Mesothelial cell of epicardium (in vitro differentiated cells): ENCODE data around the gene ARHGAP44. TPM values are rescaled to one million over a fixed set of nuclear protein-coding genes. Genes with fewer than 3 reads are reported as not detected.

Experiments
- DNase-seq, 2 experiments: peaks; one replicate each; pipeline ENCODE4 v3.0.0; 2021; ENCODE audit warnings: low spot score in 2 of 2; ENCODE audit not compliant: unreplicated experiment in 2 of 2
- H3K27ac Mint-ChIP-seq: 2 replicates; pipeline ENCODE4 v1.8.0; 2021; ENCODE audit warnings: mixed read lengths
- H3K27me3 Mint-ChIP-seq: 2 replicates; pipeline ENCODE4 v1.8.0; 2021; ENCODE audit warnings: low read depth, mixed read lengths
- H3K36me3 Mint-ChIP-seq: 2 replicates; pipeline ENCODE4 v1.8.0; 2021; ENCODE audit warnings: mixed read lengths
- H3K4me1 Mint-ChIP-seq: 2 replicates; pipeline ENCODE4 v1.8.0; 2021; ENCODE audit warnings: mixed read lengths
- H3K4me3 Mint-ChIP-seq: 2 replicates; pipeline ENCODE4 v1.8.0; 2021; ENCODE audit warnings: mild to moderate bottlenecking, moderate library complexity, mixed read lengths
- H3K9me3 Mint-ChIP-seq: 2 replicates; pipeline ENCODE4 v1.8.0; 2021; ENCODE audit warnings: mixed read lengths
- total RNA-seq: library from RNA; stranded (reverse); gene quantifications from 3 replicates; pipeline ENCODE4 v1.2.1, GENCODE V29; 2021
- TF ChIP-seq, protein P1 (sequence below): fragments of 200-600 bp; sonication (generic); IDR thresholded peaks from one replicate; pipeline ENCODE4 v1.5.0; 2021; ENCODE audit warnings: antibody characterized with exemption; ENCODE audit not compliant: unreplicated experiment

The ARHGAP44 gene
- total RNA-seq, 1 donor from 2014 or later, result 11.7 TPM

GRCh38 chr17:12806630-12807029, 17.3 kb downstream of the ARHGAP44 start:
- DNase-seq, result no peak
- Mint-ChIP-seq H3K9me3 (peaks cover 36% of the 10 kb centered on the region), H3K4me1 (peaks cover 11% of the 10 kb centered on the region), H3K36me3 (peaks cover 20% of the 10 kb centered on the region), H3K27me3 (no peaks in the 10 kb centered on the region), H3K27ac (no peak overlapping the region), H3K4me3 (no peak overlapping the region)
- TF ChIP-seq, protein P1, sequence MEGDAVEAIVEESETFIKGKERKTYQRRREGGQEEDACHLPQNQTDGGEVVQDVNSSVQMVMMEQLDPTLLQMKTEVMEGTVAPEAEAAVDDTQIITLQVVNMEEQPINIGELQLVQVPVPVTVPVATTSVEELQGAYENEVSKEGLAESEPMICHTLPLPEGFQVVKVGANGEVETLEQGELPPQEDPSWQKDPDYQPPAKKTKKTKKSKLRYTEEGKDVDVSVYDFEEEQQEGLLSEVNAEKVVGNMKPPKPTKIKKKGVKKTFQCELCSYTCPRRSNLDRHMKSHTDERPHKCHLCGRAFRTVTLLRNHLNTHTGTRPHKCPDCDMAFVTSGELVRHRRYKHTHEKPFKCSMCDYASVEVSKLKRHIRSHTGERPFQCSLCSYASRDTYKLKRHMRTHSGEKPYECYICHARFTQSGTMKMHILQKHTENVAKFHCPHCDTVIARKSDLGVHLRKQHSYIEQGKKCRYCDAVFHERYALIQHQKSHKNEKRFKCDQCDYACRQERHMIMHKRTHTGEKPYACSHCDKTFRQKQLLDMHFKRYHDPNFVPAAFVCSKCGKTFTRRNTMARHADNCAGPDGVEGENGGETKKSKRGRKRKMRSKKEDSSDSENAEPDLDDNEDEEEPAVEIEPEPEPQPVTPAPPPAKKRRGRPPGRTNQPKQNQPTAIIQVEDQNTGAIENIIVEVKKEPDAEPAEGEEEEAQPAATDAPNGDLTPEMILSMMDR, result no peak

DNA sequence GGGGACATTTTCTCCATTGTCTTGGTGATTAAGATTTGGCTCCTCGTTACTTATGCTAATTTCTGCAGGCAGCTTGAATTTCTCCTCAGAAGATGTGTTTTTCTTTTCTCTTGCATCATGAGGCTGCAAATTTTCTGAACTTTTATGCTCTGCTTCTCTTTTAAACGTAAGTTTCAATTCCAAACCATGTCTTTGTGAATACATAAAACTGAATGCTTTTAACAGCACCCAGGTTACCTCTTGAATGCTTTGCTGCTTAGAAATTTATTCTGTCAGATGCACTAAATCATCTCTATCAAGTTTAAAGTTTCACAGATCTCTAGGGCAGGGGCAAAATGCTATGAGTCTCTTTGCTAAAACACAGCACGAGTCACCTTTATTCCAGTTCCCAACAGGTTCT, 19.4 kb downstream of the ARHGAP44 start:
- H3K27ac Mint-ChIP-seq, result no peak overlapping the region
- no peak overlapping the region for H3K4me3 Mint-ChIP-seq
- H3K9me3 Mint-ChIP-seq, result peaks cover 36% of the 10 kb centered on the region
- TF ChIP-seq, protein P1, result no peak
- DNase-seq, result no peak
- no peaks in the 10 kb centered on the region for H3K27me3 Mint-ChIP-seq
- peaks cover 20% of the 10 kb centered on the region for H3K36me3 Mint-ChIP-seq
- H3K4me1 Mint-ChIP-seq, result peaks cover 9% of the 10 kb centered on the region

GRCh38 chr17:12812877-12813276, 23.6 kb downstream of the ARHGAP44 start:
- TF ChIP-seq, protein P1, result no peak
- no peak overlapping the region for H3K4me3 Mint-ChIP-seq
- H3K27ac Mint-ChIP-seq, result peak overlapping the region; percentile 32
- H3K27me3 Mint-ChIP-seq, result no peaks in the 10 kb centered on the region
- peaks cover 19% of the 10 kb centered on the region for H3K4me1 Mint-ChIP-seq
- peaks cover 13% of the 10 kb centered on the region for H3K36me3 Mint-ChIP-seq
- DNase-seq, result no peak
- peaks cover 26% of the 10 kb centered on the region for H3K9me3 Mint-ChIP-seq

DNA sequence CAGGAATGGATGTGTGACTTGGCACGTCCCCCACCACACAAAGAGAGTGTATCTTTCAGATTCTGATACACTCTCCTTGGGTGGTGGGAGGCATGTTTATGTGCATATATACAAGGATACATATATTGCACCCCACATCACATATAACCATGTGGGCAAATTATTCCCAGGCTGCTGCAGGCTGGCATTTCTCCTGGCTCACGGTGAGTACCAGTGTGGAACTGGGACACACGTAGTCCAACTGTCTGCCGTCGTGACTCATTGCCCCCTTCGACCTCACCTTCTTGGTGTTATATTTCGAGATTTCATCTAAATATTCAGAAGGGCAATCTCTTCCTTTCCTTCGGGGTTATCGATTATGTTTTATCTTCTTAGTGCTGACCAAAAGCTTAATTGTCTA, 24.4 kb downstream of the ARHGAP44 start:
- H3K36me3 Mint-ChIP-seq, result peaks cover 11% of the 10 kb centered on the region
- no peak for DNase-seq
- H3K27me3 Mint-ChIP-seq, result no peaks in the 10 kb centered on the region
- no peak overlapping the region for H3K4me3 Mint-ChIP-seq
- no peak overlapping the region for H3K27ac Mint-ChIP-seq
- TF ChIP-seq, protein P1, result no peak
- H3K4me1 Mint-ChIP-seq, result peaks cover 19% of the 10 kb centered on the region
- peaks cover 27% of the 10 kb centered on the region for H3K9me3 Mint-ChIP-seq

DNA sequence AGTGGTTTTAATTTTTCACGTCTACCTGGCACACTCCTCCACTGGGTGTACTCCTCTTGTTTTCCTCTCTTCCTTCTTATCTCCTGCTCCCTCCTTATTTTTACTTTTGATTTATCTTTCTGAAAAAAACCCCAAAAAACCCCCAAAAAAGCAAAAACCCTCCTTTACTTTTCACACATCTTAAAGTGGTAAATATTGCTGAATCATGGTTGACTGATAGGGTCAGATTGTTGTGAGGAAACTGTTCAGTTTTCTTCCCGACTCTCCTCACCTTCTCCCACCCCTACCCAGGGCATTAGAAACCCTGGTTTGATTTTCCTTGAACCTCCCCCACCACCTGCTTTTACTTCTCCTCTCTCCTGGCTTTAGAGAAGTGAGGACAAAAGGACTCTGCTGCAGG, 25.4 kb downstream of the ARHGAP44 start:
- Mint-ChIP-seq H3K9me3 (peaks cover 27% of the 10 kb centered on the region), H3K4me1 (peaks cover 19% of the 10 kb centered on the region), H3K4me3 (no peak overlapping the region), H3K36me3 (peaks cover 4% of the 10 kb centered on the region), H3K27ac (no peak overlapping the region), H3K27me3 (no peaks in the 10 kb centered on the region)
- DNase-seq, result no peak
- TF ChIP-seq, protein P1, result no peak

DNA sequence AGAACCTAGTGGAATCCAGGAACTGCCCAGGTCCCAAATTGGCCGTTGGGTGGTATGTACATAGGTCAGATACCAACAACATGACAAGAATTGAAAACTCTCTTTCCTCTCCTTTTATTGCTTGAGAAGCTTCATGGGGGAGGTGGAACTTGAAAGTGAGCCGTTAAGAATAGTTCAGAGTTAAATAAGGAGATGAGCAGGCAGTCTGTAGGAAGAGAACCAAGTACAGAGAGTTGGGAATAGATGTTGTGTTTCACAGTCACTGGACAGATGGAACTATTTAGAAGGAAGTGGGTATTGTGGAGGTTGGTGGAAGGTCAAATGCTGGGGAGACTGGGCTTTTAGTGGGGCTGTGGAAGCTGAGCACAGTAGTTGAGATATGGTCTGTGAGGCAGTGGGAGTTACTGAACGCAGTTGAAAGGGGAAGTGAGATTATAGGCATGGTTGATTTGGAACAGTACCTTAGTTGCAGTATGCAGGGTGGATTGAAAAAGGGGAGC, 26.4 kb downstream of the ARHGAP44 start:
- peaks cover 2% of the 10 kb centered on the region for H3K36me3 Mint-ChIP-seq
- peaks cover 21% of the 10 kb centered on the region for H3K9me3 Mint-ChIP-seq
- DNase-seq, result no peak
- TF ChIP-seq, protein P1, result no peak
- H3K4me3 Mint-ChIP-seq, result no peak overlapping the region
- no peak overlapping the region for H3K27ac Mint-ChIP-seq
- peaks cover 19% of the 10 kb centered on the region for H3K4me1 Mint-ChIP-seq
- no peaks in the 10 kb centered on the region for H3K27me3 Mint-ChIP-seq
